GM19238 (cell line): ENCODE results near the gene ACLY.
"Not testable (repeated sequence)": the region's sequence is repeated elsewhere in the genome, so short reads cannot be mapped to it uniquely, and the experiment has no call there.

Source experiments
- DNase-seq: peaks from one replicate; pipeline ENCODE4 v3.0.0; 2011; ENCODE audit warnings: low spot score; ENCODE audit not compliant: insufficient read length

ACLY gene

GRCh38 chr17:41912925-41913324, 5.8 kb downstream of the ACLY start:
- no peak for DNase-seq

GRCh38 chr17:41910701-41911391, 7.9 kb downstream of the ACLY start:
- DNase-seq: no peak

GRCh38 chr17:41909088-41909487, 9.7 kb downstream of the ACLY start:
- DNase-seq: no peak

DNA sequence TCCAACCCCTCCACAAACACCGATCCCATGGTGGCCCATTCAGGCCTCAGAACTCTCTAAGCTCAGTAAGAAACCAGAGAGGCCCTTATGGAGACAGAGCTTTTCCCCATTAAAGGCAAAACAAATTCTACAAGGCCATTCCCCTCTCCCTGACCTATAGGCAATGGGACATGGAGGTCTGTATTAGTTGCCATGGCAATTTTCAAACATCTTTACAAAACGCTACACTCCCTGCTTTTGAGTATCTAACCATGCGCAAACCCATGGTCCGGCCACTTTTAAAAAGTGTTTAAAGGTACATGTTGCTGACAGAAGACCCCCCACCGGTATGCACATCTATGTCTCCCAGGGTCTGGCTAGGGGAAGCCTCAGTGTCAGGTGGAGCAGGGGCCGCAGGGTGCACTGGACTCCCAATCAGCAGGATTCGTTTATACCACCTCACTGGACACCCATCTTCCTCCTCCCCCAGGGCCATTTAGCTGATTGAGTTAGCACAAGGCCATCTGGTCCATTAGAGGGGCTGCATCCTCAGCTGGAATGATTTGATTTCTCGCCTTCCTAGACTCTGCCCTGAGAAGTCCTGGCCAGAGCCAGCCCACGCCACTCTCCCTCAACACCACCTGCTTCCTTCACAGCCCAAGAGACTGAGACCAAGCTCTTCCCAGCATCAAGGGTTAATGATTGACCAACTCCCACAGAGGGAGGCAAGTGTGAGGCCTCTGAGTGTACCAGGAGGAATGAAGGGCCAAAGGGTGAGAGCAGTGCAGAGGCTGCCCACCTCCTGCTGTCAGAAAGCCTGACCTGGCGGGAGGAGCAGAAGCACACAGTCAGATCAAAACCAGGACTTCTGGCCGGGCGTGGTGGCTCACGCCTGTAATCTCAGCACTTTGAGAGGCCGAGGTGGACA, 10.9 kb downstream of the ACLY start:
- no peak for DNase-seq

GRCh38 chr17:41907185-41907556, 11.6 kb downstream of the ACLY start:
- no peak for DNase-seq

- DNase-seq: no peak
These were observed 12.1 kb downstream of the ACLY start for GRCh38 chr17:41906465-41907184.

GRCh38 chr17:41905172-41905571, 13.6 kb downstream of the ACLY start:
- DNase-seq: no peak

- DNase-seq: no peak
These were observed 14.4 kb downstream of the ACLY start for GRCh38 chr17:41904242-41904841.

DNA sequence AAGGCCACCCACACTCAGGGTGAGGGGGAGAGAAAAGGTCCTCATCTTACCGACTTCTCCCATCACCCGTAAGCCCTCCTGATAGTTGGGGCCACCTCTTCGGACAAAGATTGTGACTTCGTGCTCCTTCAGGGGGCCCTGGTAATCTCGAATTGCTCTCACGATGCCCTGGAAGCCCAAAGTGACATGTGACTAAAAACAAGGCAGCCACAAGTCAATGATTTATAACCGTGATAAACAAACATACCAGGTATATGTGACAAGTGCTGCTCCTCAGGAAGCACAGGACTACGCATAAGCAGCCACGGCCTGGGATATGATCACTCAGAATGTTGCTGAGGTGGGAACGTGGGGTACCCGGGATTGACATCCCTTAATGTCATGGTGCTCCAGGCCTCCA, 17.1 kb downstream of the ACLY start:
- no peak for DNase-seq

GRCh38 chr17:41896726-41897125, 22.0 kb downstream of the ACLY start:
- no peak for DNase-seq

DNA sequence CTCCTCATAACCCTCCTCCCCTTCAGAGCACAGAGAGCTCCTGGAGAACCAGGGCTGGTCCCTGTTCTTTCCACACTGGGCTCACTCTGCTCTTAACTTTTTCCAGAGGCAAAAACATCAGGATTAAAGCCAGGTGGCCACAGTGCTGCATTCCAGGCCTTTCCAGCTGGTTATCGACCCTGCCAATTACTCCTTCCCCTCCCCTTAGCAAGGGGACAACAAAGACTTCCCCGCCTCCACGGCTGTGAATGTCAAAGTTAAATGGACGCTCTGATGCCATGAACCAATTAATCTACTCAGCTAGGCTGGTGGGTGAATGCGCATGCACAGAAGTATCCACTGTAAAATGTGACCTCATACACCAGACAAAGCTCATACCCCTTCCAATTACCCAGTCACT, 23.1 kb downstream of the ACLY start:
- DNase-seq: no peak

- no peak for DNase-seq
These were observed 23.9 kb downstream of the ACLY start for GRCh38 chr17:41894791-41895331.

DNA sequence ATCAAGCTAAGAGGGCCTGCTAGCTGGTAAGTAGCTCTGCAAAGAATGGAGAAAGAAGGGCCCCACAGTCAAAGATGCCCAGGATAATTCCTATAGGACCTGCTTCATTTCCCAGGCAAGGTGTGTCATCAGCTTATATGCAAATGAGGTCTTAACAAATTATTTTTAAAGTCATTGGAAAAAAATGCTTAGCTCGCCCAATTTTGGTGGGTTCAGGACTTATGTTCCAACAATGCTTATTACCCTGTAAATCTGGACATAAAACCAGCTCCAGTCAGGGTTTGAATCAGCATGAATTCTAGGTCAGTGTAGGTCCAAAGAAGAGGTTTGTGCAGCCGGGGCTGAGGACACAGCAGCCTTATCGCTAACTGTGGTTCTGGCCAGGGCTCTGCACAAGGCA, 25.4 kb downstream of the ACLY start:
- no peak for DNase-seq

DNA sequence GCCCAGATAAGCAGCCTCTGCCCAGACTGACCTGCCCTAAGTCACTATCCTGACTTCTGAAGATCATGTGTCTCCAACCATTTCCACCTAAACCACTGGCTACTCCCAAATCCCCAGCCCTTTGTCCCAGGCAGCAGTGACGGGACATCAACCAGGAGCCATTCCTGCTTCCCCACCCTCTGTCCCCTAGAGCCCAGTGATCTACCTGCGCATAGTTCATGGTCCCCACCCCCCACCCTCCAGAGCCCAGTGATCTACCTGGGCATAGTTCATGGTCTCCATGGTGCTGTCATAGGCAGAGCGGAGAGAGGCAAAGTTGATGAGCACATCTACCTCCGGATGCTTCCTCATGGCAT, 26.8 kb downstream of the ACLY start:
- DNase-seq: no peak

GRCh38 chr17:41891135-41892020, 27.4 kb downstream of the ACLY start:
- DNase-seq: no peak

- DNase-seq: no peak
These were observed 30.3 kb downstream of the ACLY start for GRCh38 chr17:41888332-41888965.

DNA sequence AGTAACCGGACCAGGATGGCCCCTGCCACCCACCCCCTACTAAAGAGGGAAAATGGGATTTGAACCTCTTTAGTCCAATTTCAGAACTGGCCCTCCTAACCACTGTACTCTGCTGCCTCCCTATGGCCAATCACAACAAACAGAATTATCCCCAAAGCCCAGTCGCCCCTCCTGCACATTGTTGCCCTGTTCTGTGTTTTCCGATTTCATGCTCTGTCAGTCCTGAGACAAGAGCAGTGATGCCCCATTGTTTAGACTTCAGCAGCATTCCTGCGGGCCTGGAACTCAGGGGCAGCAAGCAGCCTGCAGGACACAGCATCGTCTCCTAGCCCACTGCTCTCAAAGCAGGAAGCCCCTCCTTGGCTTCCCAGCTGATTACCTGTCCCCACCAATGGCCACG, 33.0 kb downstream of the ACLY start:
- no peak for DNase-seq

- DNase-seq: no peak
These were observed 36.0 kb downstream of the ACLY start for GRCh38 chr17:41882756-41883155.

DNA sequence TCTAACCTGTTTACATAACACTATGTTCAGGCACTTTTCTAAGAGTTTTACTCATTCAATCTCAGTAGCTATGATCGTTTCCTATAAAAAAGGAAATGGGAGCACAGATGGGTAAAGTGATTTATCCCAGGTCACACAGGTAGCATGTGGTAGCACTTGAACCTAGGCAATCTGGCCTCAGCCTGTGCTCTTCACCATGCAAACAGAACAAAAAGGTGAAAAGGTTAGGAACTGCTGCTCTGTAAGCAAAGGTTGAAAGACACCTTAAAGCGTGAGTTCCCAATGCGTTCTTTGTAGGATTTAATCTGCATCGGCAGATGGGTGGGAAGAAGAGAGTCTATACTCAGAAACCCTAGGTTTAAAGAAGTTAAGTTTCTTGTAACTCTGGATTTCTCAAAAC, 38.6 kb downstream of the ACLY start:
- no peak for DNase-seq

DNA sequence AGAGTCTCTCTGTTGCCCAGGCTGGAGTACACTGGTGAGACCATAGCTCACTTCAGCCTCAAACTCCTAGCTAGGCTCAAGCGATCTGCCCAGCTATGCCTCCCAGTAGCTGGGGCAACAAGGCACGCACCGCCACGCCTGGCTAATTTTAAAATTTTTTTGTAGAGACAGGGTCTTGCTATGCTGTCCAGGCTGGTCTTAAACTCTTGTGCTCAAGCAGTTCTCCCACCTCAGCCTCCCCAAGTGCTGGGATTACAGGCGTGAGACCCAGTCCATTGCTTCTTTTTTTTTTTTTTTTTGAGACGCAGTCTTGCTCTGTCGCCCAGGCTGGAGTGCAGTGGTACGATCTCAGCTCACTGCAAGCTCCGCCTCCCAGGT, 44.5 kb downstream of the ACLY start:
- DNase-seq: not testable (repeated sequence)
